Right atrium auricular region (tissue), 2 donors: Measurements from ENCODE around the gene ATAT1. TPM values are rescaled to one million over a fixed set of nuclear protein-coding genes. Genes with fewer than 3 reads are reported as not detected.

Experiments used
- DNase-seq: peaks from one replicate; pipeline ENCODE4 v3.0.0-alpha.2; 2019; ENCODE audit warnings: low spot score
- H3K27ac ChIP-seq, 2 donors: fragments of 200-600 bp; sonication (generic); 1 replicate in 1 of 2; 2 replicates in 1 of 2; pipeline ENCODE4 v1.5.1; 2016 to 2019
- H3K27me3 ChIP-seq, 2 donors: fragments of 200-600 bp; sonication (generic); one replicate each; pipeline versions ENCODE4 v1.5.1 to v1.6.0; 2017 to 2019
- H3K36me3 ChIP-seq: fragments of 200-600 bp; sonication (generic); one replicate; pipeline ENCODE4 v1.5.1; 2016
- H3K4me1 ChIP-seq, 2 donors: fragments of 200-600 bp; sonication (generic); one replicate each; pipeline versions ENCODE4 v1.5.1 to v1.6.0; 2017 to 2019
- H3K4me3 ChIP-seq, 2 donors: fragments of 200-600 bp; sonication (generic); 1 replicate in 1 of 2; 2 replicates in 1 of 2; pipeline ENCODE4 v1.5.1; 2017 to 2019; ENCODE audit warnings: mild to moderate bottlenecking in 1 of 2, moderate library complexity in 1 of 2
- H3K9me3 ChIP-seq, 2 donors: fragments of 200-600 bp; sonication (generic); one replicate each; pipeline ENCODE4 v1.5.1; 2019
- total RNA-seq, 2 donors: library from RNA; depleted of rRNA; stranded (reverse); fragments of >200 nt; gene quantifications; one replicate each; pipeline ENCODE4 v1.1.0, GENCODE V29; 2016
- TF ChIP-seq, protein P1 (sequence below), 2 donors: fragments of 200-600 bp; sonication (generic); IDR thresholded peaks; one replicate each; pipeline ENCODE4 v1.5.1; 2019; ENCODE audit warnings: antibody characterized with exemption in 2 of 2

The ATAT1 gene
- total RNA-seq, 2 donors from 2014 or later = 1.6 to 1.8 TPM

DNA sequence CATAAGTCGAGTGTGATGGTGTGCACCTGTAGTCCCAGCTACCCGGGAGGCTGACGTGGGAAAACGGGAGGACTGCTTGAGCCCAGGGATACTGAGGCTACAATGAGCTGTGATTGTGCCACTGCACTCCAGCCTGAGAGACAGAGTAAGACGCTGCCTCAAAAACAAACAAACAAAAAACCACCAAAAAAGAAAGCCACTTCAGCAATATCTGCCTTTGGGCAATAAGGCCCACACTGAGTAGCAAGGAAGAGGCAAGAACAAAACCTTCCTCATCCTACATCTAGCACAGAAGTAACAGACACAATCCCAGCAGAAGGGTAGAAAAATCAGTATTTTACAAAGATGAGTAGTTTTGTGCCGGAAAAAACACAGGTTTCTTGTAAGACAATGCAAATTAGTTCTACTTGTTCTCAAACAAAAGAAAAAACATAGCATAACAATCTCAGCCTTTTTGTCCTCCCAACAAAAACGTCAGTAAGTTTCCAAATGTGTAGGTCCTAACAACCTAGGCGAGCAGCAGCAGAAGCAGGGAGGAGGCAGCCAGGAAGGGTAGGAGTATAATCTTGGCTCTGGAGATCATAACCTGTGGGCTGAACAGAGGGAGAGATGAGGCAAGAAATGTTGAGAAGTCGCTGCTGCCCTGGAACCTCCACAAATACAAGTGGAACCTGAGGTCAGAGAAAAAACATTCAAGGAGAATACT, 15.4 kb upstream of the ATAT1 start:
- no peak for DNase-seq
- no peak overlapping the region for H3K27ac ChIP-seq
- peaks cover 40% of the 10 kb centered on the region for H3K36me3 ChIP-seq
- no peaks in the 10 kb centered on the region for H3K9me3 ChIP-seq
- H3K27me3 ChIP-seq = no peaks in the 10 kb centered on the region
- TF ChIP-seq, protein P1, sequence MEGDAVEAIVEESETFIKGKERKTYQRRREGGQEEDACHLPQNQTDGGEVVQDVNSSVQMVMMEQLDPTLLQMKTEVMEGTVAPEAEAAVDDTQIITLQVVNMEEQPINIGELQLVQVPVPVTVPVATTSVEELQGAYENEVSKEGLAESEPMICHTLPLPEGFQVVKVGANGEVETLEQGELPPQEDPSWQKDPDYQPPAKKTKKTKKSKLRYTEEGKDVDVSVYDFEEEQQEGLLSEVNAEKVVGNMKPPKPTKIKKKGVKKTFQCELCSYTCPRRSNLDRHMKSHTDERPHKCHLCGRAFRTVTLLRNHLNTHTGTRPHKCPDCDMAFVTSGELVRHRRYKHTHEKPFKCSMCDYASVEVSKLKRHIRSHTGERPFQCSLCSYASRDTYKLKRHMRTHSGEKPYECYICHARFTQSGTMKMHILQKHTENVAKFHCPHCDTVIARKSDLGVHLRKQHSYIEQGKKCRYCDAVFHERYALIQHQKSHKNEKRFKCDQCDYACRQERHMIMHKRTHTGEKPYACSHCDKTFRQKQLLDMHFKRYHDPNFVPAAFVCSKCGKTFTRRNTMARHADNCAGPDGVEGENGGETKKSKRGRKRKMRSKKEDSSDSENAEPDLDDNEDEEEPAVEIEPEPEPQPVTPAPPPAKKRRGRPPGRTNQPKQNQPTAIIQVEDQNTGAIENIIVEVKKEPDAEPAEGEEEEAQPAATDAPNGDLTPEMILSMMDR (IDR thresholded peaks at IDR 0.05) = no peak
- H3K4me1 ChIP-seq = peaks cover 0 to 54% of the 10 kb centered on the region in 2 donors
- no peak overlapping the region for H3K4me3 ChIP-seq

DNA sequence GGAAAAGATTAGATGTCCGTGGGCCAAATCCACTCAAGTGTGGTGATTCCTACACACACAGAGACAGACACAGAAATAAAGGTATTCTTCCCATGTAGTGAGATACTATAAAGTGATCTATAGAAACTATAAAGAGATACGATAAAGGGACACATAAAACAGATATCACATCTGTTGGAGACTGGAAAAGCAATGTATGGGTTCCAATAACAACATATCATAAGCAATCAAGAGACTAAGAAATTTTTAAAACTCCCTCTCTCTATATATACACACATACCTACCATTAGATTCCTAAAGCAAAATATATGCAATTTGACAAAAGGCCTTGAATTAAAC, 14.8 kb upstream of the ATAT1 start:
- DNase-seq = no peak
- H3K27ac ChIP-seq = no peak overlapping the region
- no peaks in the 10 kb centered on the region for H3K27me3 ChIP-seq
- TF ChIP-seq, protein P1 (IDR thresholded peaks at IDR 0.05) = no peak
- H3K4me3 ChIP-seq = no peak overlapping the region
- no peaks in the 10 kb centered on the region for H3K9me3 ChIP-seq
- peaks cover 40% of the 10 kb centered on the region for H3K36me3 ChIP-seq
- H3K4me1 ChIP-seq = peaks cover 0 to 54% of the 10 kb centered on the region in 2 donors

DNA sequence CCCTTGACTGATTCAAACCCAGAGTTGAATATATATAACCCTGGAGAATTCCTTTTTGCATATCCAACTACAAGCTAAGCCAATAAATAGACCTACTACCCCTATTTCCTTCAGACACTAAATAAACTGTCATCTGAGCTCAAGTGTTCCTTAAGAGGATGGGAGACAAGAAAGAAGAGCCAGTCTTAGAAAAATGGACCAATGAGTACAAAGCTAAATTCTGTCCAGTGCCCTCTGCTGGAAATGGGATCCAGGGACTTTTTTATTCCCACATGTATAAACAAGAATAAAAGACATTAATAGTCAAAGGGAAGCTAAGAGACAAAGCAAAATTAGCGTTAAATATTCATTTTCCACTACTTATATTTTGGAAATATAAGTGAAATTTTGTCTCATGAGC, 14.5 kb upstream of the ATAT1 start:
- Histone ChIP-seq H3K27me3 (no peaks in the 10 kb centered on the region), H3K27ac (peak overlapping the region; percentile 25 to 97), H3K4me1 (peaks cover 0 to 54% of the 10 kb centered on the region in 2 donors), H3K9me3 (no peaks in the 10 kb centered on the region), H3K4me3 (no peak overlapping the region), H3K36me3 (peaks cover 38% of the 10 kb centered on the region)
- TF ChIP-seq, protein P1 (IDR thresholded peaks at IDR 0.05) = peak in 1 of 2 donors; percentile 41
- no peak for DNase-seq

DNA sequence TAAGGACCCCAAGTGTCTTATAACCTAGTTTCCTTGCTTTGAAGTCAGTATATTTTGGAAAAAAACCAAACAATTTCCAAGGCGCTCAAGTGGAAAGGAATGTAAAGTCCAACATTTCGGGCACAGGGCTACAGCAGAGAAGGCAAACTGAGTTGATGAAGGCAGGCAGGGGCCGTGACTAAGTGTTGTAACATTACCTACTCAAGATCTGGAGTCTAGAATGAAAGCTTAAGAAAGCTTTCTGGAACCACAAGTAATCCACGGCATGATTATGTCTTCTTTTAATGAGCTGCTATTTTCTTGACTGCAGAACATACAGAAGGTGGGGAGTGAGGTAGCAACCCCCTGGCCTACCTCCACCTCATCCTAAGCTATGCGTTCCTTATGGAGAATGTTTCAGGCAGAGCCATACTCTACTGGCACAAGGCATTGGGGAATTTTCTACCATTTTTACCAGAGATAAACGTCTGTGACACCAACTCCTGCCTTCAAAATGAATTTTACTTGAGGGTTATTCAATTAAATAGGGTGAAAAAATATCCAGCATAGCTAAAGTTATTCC, 13.9 kb upstream of the ATAT1 start:
- Histone ChIP-seq H3K27ac (peak overlapping the region; percentile 25 to 97), H3K9me3 (no peaks in the 10 kb centered on the region), H3K4me1 (peaks cover 0 to 54% of the 10 kb centered on the region in 2 donors), H3K4me3 (no peak overlapping the region), H3K36me3 (peaks cover 32% of the 10 kb centered on the region), H3K27me3 (no peaks in the 10 kb centered on the region)
- TF ChIP-seq, protein P1 (IDR thresholded peaks at IDR 0.05) = no peak
- no peak for DNase-seq

DNA sequence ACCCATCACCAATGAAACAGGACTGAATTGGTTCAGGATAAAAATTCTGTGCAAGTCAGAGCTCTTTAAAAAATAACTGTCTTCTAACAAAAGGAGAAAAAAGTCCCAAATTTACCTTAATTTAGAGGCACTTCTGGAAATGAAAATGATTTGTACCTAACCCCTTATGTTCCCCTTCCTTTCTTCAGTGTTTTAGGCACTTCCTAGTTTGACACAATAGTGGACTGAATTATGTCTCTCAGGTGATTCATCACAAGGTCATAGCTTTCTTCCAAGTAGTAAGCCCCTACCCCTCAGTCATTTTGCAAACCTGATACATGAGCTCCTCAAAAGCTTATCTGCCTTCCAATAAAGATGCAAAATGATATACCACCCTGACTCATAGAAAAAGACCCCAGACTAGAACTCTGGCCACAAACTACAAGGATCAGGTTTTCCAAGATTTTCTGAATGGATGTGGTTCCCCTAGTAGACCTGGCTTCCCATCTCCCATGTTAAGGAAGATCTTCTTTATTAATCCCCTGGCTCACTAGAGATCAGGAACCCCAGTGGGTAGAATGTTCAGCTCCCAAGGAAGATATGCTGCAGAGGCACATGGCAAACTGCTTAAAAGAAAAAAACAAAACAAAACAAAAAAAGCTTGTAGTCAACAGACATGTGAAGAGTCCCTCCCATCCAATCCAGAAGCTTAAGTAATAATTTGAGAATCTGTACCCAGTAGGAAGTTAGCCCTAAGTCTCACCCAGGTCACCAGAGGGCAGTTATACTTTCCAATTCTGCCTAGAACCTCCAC, 13.2 kb upstream of the ATAT1 start:
- TF ChIP-seq, protein P1 (IDR thresholded peaks at IDR 0.05) = no peak
- Histone ChIP-seq H3K4me3 (no peak overlapping the region), H3K27me3 (no peaks in the 10 kb centered on the region), H3K27ac (peak overlapping the region; percentile 97), H3K4me1 (peaks cover 0 to 58% of the 10 kb centered on the region in 2 donors), H3K36me3 (peaks cover 25% of the 10 kb centered on the region), H3K9me3 (no peaks in the 10 kb centered on the region)
- no peak for DNase-seq
